Right atrium auricular region (tissue), 2 donors: ENCODE measurements around the gene TSPAN16. TPM values are rescaled to one million over a fixed set of nuclear protein-coding genes. Genes with fewer than 3 reads are reported as not detected.
"Not testable (repeated sequence)": the region's sequence is repeated elsewhere in the genome, so short reads cannot be mapped to it uniquely, and the experiment has no call there.

Source experiments
- DNase-seq: peaks from one replicate; pipeline ENCODE4 v3.0.0-alpha.2; 2019; ENCODE audit warnings: low spot score
- H3K27ac ChIP-seq, 2 donors: fragments of 200-600 bp; sonication (generic); 1 replicate in 1 of 2; 2 replicates in 1 of 2; pipeline ENCODE4 v1.5.1; 2016 to 2019
- H3K27me3 ChIP-seq, 2 donors: fragments of 200-600 bp; sonication (generic); one replicate each; pipeline versions ENCODE4 v1.5.1 to v1.6.0; 2017 to 2019
- H3K36me3 ChIP-seq: fragments of 200-600 bp; sonication (generic); one replicate; pipeline ENCODE4 v1.5.1; 2016
- H3K4me1 ChIP-seq, 2 donors: fragments of 200-600 bp; sonication (generic); one replicate each; pipeline versions ENCODE4 v1.5.1 to v1.6.0; 2017 to 2019
- H3K4me3 ChIP-seq, 2 donors: fragments of 200-600 bp; sonication (generic); 1 replicate in 1 of 2; 2 replicates in 1 of 2; pipeline ENCODE4 v1.5.1; 2017 to 2019; ENCODE audit warnings: mild to moderate bottlenecking in 1 of 2, moderate library complexity in 1 of 2
- H3K9me3 ChIP-seq, 2 donors: fragments of 200-600 bp; sonication (generic); one replicate each; pipeline ENCODE4 v1.5.1; 2019
- CTCF ChIP-seq, 2 donors: fragments of 200-600 bp; sonication (generic); IDR thresholded peaks; one replicate each; pipeline ENCODE4 v1.5.1; 2019; ENCODE audit warnings: antibody characterized with exemption in 2 of 2
- total RNA-seq, 2 donors: library from RNA; depleted of rRNA; stranded (reverse); fragments of >200 nt; gene quantifications; one replicate each; pipeline ENCODE4 v1.1.0, GENCODE V29; 2016

TSPAN16 gene
- total RNA-seq, 2 donors from 2014 or later = not detected

GRCh38 chr19:11325544-11325943 lies 29.6 kb downstream of the TSPAN16 start:
- no peak overlapping the region for H3K4me3 ChIP-seq
- H3K4me1 ChIP-seq = peaks cover 0 to 20% of the 10 kb centered on the region in 2 donors
- DNase-seq = no peak
- H3K9me3 ChIP-seq = no peaks in the 10 kb centered on the region
- TF ChIP-seq CTCF (IDR thresholded peaks at IDR 0.05) = no peak
- no peaks in the 10 kb centered on the region for H3K27me3 ChIP-seq
- H3K27ac ChIP-seq = no peak overlapping the region
- peaks cover 36% of the 10 kb centered on the region for H3K36me3 ChIP-seq

GRCh38 chr19:11330127-11330526 lies 34.2 kb downstream of the TSPAN16 start:
- Histone ChIP-seq H3K4me3 (no peak overlapping the region), H3K27me3 (no peaks in the 10 kb centered on the region), H3K36me3 (peaks cover 62% of the 10 kb centered on the region), H3K27ac (no peak overlapping the region), H3K9me3 (no peaks in the 10 kb centered on the region), H3K4me1 (no peaks in the 10 kb centered on the region)
- no peak for DNase-seq
- TF ChIP-seq CTCF (IDR thresholded peaks at IDR 0.05) = no peak

GRCh38 chr19:11331502-11331901 lies 35.5 kb downstream of the TSPAN16 start:
- DNase-seq = no peak
- Histone ChIP-seq H3K27me3 (no peaks in the 10 kb centered on the region), H3K4me3 (no peak overlapping the region), H3K4me1 (no peaks in the 10 kb centered on the region), H3K9me3 (no peaks in the 10 kb centered on the region), H3K27ac (no peak overlapping the region), H3K36me3 (peaks cover 60% of the 10 kb centered on the region)
- no peak for TF ChIP-seq CTCF (IDR thresholded peaks at IDR 0.05)

GRCh38 chr19:11332822-11333221 lies 36.9 kb downstream of the TSPAN16 start:
- no peak overlapping the region for H3K4me3 ChIP-seq
- no peaks in the 10 kb centered on the region for H3K9me3 ChIP-seq
- peaks cover 48% of the 10 kb centered on the region for H3K36me3 ChIP-seq
- no peak for DNase-seq
- TF ChIP-seq CTCF (IDR thresholded peaks at IDR 0.05) = no peak
- H3K27me3 ChIP-seq = no peaks in the 10 kb centered on the region
- no peak overlapping the region for H3K27ac ChIP-seq
- no peaks in the 10 kb centered on the region for H3K4me1 ChIP-seq

GRCh38 chr19:11333838-11334237 lies 37.9 kb downstream of the TSPAN16 start:
- H3K4me1 ChIP-seq, H3K27me3 ChIP-seq, DNase-seq, H3K27ac ChIP-seq, H3K9me3 ChIP-seq, H3K4me3 ChIP-seq: not testable (repeated sequence)
- peaks cover 40% of the 10 kb centered on the region for H3K36me3 ChIP-seq

GRCh38 chr19:11335449-11336146 lies 39.6 kb downstream of the TSPAN16 start:
- H3K27me3 ChIP-seq = no peaks in the 10 kb centered on the region
- peaks cover 30% of the 10 kb centered on the region for H3K36me3 ChIP-seq
- H3K9me3 ChIP-seq = no peaks in the 10 kb centered on the region
- no peak overlapping the region for H3K27ac ChIP-seq
- TF ChIP-seq CTCF (IDR thresholded peaks at IDR 0.05) = no peak
- no peak for DNase-seq
- H3K4me3 ChIP-seq = no peak overlapping the region
- peaks cover 0 to 17% of the 10 kb centered on the region in 2 donors for H3K4me1 ChIP-seq
